ENCODE measurements around the gene HHAT.
"Not testable (repeated sequence)": the region's sequence is repeated elsewhere in the genome, so short reads cannot be mapped to it uniquely, and the experiment has no call there.

Gene HHAT

GRCh38 chr1:210397681-210398080, 69.0 kb downstream of the HHAT start:
- TF ChIP-seq CTCF (conservative IDR thresholded peaks at IDR 0.05; ENCODE audit: low read length): no peak
- no peak for DNase-seq (ENCODE audit: low read depth)
- no peak overlapping the region for H3K4me3 ChIP-seq (ENCODE audit: low read length)

- no peak for DNase-seq (ENCODE audit: low read depth)
- H3K4me3 ChIP-seq (ENCODE audit: low read length): no peak overlapping the region
- TF ChIP-seq CTCF (conservative IDR thresholded peaks at IDR 0.05; ENCODE audit: low read length): no peak
Measured at GRCh38 chr1:210398466-210398865, 69.8 kb downstream of the HHAT start.

GRCh38 chr1:210400043-210400840, 71.5 kb downstream of the HHAT start:
- H3K4me3 ChIP-seq (ENCODE audit: low read length): no peak overlapping the region
- DNase-seq (ENCODE audit: low read depth): peak; percentile 73
- TF ChIP-seq CTCF (conservative IDR thresholded peaks at IDR 0.05; ENCODE audit: low read length): peak; percentile 98

- TF ChIP-seq CTCF (conservative IDR thresholded peaks at IDR 0.05; ENCODE audit: low read length): no peak
- no peak for DNase-seq (ENCODE audit: low read depth)
- no peak overlapping the region for H3K4me3 ChIP-seq (ENCODE audit: low read length)
Measured at GRCh38 chr1:210402560-210402959, 73.9 kb downstream of the HHAT start.

GRCh38 chr1:210405316-210405715, 76.6 kb downstream of the HHAT start:
- no peak overlapping the region for H3K4me3 ChIP-seq (ENCODE audit: low read length)
- TF ChIP-seq CTCF (conservative IDR thresholded peaks at IDR 0.05; ENCODE audit: low read length): no peak
- no peak for DNase-seq (ENCODE audit: low read depth)

- DNase-seq (ENCODE audit: low read depth); H3K4me3 ChIP-seq (ENCODE audit: low read length): not testable (repeated sequence)
Measured at GRCh38 chr1:210406341-210406740, 77.6 kb downstream of the HHAT start.

GRCh38 chr1:210407207-210407886, 78.6 kb downstream of the HHAT start:
- peak; percentile 99 for TF ChIP-seq CTCF (conservative IDR thresholded peaks at IDR 0.05; ENCODE audit: low read length)
- DNase-seq (ENCODE audit: low read depth): peak; percentile 55
- no peak overlapping the region for H3K4me3 ChIP-seq (ENCODE audit: low read length)

All from AG10803 (cell line).